Keratinocyte (primary cell): ENCODE data around the gene AJM1. TPM values are rescaled to one million over a fixed set of nuclear protein-coding genes. Genes with fewer than 3 reads are reported as not detected.

Source experiments
- DNase-seq: peaks from one replicate; pipeline ENCODE4 v3.0.0-alpha.2; 2011; ENCODE audit warnings: low read depth, missing footprints, low spot score
- FAIRE-seq: peaks from 2 replicates; lab custom pipeline; 2011; peaks lifted over from hg19 to GRCh38; lab: Jason Lieb, UNC
- H2AFZ ChIP-seq: 2 replicates; pipeline ENCODE4 v1.6.0; 2012; ENCODE audit warnings: low read length, control low read depth, inconsistent platforms; ENCODE audit not compliant: control insufficient read depth
- H3K27ac ChIP-seq: 2 replicates; pipeline ENCODE4 v1.5.1; 2011; ENCODE audit warnings: low read length; ENCODE audit not compliant: control insufficient read depth, insufficient read depth
- H3K27me3 ChIP-seq: 3 replicates; pipeline ENCODE4 v1.6.0; 2011; ENCODE audit warnings: low read length; ENCODE audit not compliant: control insufficient read depth, insufficient read depth; ENCODE audit errors: extremely low read depth
- H3K36me3 ChIP-seq, 2 experiments: 2 replicates in 1 of 2; 3 replicates in 1 of 2; pipeline ENCODE4 v1.5.1; 2011; ENCODE audit warnings: low read length in 2 of 2, mild to moderate bottlenecking in 1 of 2; ENCODE audit not compliant: control insufficient read depth in 2 of 2, insufficient read depth in 2 of 2; ENCODE audit errors: extremely low read depth in 1 of 2
- H3K4me1 ChIP-seq: 3 replicates; pipeline ENCODE4 v1.5.1; 2011; ENCODE audit warnings: low read length; ENCODE audit not compliant: control insufficient read depth, insufficient read depth; ENCODE audit errors: extremely low read depth
- H3K4me2 ChIP-seq: 3 replicates; pipeline ENCODE4 v1.6.0; 2011; ENCODE audit warnings: low read depth, low read length; ENCODE audit not compliant: control insufficient read depth, insufficient read depth; ENCODE audit errors: extremely low read depth
- H3K4me3 ChIP-seq, 3 experiments: fragments of 200-600 bp in 1 of 3; sonication (generic) in 1 of 3; 2 replicates in 2 of 3; 3 replicates in 1 of 3; pipeline ENCODE4 v1.5.1; 2011 to 2016; ENCODE audit warnings: low read length in 3 of 3, mild to moderate bottlenecking in 3 of 3, control low read depth in 2 of 3, inconsistent platforms in 1 of 3, low read depth in 1 of 3, mixed read lengths in 1 of 3, mixed run types in 1 of 3, moderate library complexity in 1 of 3; ENCODE audit not compliant: control insufficient read depth in 2 of 3, insufficient read depth in 2 of 3; ENCODE audit errors: extremely low read depth in 1 of 3
- H3K79me2 ChIP-seq: 2 replicates; pipeline ENCODE4 v1.6.0; 2012; ENCODE audit warnings: low read length; ENCODE audit not compliant: control insufficient read depth, insufficient read depth
- H3K9ac ChIP-seq: 3 replicates; pipeline ENCODE4 v1.6.0; 2011; ENCODE audit warnings: low read length; ENCODE audit not compliant: control insufficient read depth, insufficient read depth; ENCODE audit errors: extremely low read depth
- H3K9me1 ChIP-seq: 3 replicates; pipeline ENCODE4 v1.6.0; 2011; ENCODE audit warnings: low read length; ENCODE audit not compliant: control insufficient read depth, insufficient read depth; ENCODE audit errors: extremely low read depth
- H3K9me3 ChIP-seq: 2 replicates; pipeline ENCODE4 v1.5.1; 2012; ENCODE audit warnings: low read depth, low read length; ENCODE audit not compliant: control insufficient read depth
- H4K20me1 ChIP-seq: 3 replicates; pipeline ENCODE4 v1.6.0; 2011; ENCODE audit warnings: low read length; ENCODE audit not compliant: control insufficient read depth, insufficient read depth; ENCODE audit errors: extremely low read depth
- CTCF ChIP-seq, 3 experiments: IDR thresholded peaks in 1 of 3; conservative IDR thresholded peaks in 1 of 3; optimal IDR thresholded peaks in 1 of 3; 2 replicates in 2 of 3; 3 replicates in 1 of 3; pipeline versions ENCODE3 to v1.5.1; 2011; ENCODE audit warnings: low read length in 3 of 3, mild to moderate bottlenecking in 3 of 3, moderate library complexity in 2 of 3, control low read depth in 1 of 3, inconsistent platforms in 1 of 3; ENCODE audit not compliant: insufficient read depth in 2 of 3; ENCODE audit errors: extremely low read depth in 1 of 3
- EZH2 ChIP-seq: IDR thresholded peaks from one replicate; pipeline ENCODE4 v1.6.1; 2012; ENCODE audit warnings: inconsistent platforms, mild to moderate bottlenecking, low read length, moderate library complexity
- dilution Hi-C: fragments of 300-500 bp; cut with MboI; formaldehyde crosslinking; loops from one replicate; pipeline ENCODE4 v1.7.0; 2020; ENCODE audit warnings: low sequenced_read_pairs; ENCODE audit not compliant: extremely low pct_ligation_motif_present
- polyA plus RNA-seq, 5 experiments: library from polyadenylated mRNA; depleted of rRNA in 3 of 5; stranded (reverse) in 3 of 5; stranded (forward) in 1 of 5; unstranded in 1 of 5; fragments of >200 nt; gene quantifications; 1 replicate in 1 of 5; 2 replicates in 3 of 5; 3 replicates in 1 of 5; pipeline versions ENCODE4 v1.2.1 to v1.2.3, GENCODE V29; 2011 to 2012; ENCODE audit warnings: missing spikeins in 2 of 5, low read depth in 1 of 5, low replicate concordance in 1 of 5

Gene AJM1
- polyA plus RNA-seq, 1 donor (not counting 4 experiments of a cell fraction or from before 2014, with no cell fraction given) = 0.12 TPM

DNA sequence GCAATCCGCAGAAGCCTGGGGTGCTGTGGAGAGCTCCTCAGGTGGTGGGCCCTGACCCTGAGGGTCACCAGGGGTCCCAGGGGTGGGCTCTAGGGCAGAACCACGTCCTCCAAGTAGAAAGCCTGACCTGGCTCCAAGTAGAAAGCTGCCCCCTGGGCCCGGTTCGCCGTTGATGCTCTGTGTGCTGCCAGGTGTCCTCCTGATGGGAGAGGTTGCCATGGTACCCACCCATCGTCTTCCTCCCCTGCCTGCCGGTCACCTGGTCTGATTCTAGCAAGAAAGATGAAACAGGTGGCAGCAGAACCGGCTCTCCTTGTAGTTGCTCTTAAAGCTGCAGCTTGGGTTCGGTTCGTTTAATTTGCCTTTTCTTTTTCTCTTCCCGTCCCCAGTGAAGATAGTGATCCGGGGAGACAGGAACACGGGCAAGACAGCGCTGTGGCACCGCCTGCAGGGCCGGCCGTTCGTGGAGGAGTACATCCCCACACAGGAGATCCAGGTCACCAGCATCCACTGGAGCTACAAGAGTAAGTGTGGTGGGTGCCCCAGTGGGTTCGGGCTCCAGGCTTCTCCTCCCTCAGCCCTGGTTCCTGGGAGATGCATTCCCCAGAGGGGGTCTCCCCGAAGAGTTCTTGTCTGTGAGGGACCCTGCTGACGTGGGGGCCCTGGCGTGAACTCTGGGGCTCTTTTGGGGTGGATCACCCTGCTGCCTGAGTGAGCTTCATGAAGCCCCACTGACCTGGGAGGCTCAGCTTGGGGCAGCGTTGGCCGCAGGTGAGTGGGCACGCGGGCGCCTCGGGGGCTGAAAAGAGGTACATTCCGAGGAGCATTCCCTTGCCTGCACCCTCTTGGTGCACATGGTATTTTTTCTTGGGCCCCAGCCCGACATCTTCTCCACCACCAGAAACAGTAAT is 18.9 kb upstream of the AJM1 start:
- Histone ChIP-seq H2AFZ (no peak overlapping the region), H3K36me3 (peaks cover 14 to 21% of the 10 kb centered on the region in 2 experiments), H4K20me1 (no peaks in the 10 kb centered on the region), H3K79me2 (peaks cover 18% of the 10 kb centered on the region), H3K9me3 (no peaks in the 10 kb centered on the region), H3K4me3 (no peak overlapping the region), H3K9me1 (no peaks in the 10 kb centered on the region), H3K4me2 (no peak overlapping the region), H3K27me3 (no peaks in the 10 kb centered on the region), H3K4me1 (no peaks in the 10 kb centered on the region), H3K27ac (no peak overlapping the region), H3K9ac (no peak overlapping the region)
- TF ChIP-seq CTCF (optimal IDR thresholded peaks at IDR 0.05 in 1 of 3, IDR thresholded peaks at IDR 0.05 in 1 of 3, conservative IDR thresholded peaks at IDR 0.05 in 1 of 3; ENCODE audit: extremely low read depth in 1 of 3, insufficient read depth in 2 of 3, low read length in 3 of 3) = no peak
- TF ChIP-seq EZH2 = no peak
- dilution Hi-C loops = loop anchor here (25.0 kb wide), 1 partner anchor 114 kb away; the partner anchor contains the start of genes C8G and FBXW5
- FAIRE-seq (no peak), DNase-seq (no peak)

DNA sequence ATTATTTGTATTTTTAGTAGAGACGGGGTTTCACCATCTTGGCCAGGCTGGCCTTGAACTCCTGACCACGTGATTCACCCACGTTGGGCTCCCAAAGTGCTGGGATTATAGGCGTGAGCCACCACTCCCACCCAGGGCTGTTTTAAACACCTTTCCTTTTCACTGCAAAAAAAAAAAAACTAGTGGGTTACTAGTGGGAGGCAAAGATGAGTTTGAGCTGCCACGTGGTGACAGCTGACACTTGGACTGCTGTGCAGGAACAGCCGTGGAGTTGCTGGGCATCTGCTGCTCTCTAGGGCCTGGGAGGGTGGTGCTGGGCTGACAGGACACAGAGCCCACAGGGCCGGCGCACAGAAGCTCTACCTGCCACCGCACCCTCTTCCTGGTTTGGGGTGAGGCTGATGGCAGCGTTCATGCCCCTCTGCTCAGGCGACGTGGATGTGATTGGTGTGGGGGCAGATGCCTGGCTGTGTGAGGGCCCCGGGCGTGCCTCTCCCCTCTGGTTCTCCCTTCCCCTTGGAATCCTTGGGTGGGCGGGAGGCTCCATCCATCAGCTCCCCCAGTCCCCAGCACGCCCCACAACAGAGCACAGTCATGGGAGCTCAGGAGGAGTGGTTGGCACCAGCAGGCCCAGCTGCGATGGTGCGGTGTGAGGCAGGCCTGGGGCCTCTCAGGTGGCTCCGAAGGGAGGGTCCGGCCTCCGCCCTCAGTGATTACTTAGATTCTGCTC is 17.6 kb upstream of the AJM1 start:
- no peak for DNase-seq
- Histone ChIP-seq H3K27me3 (no peaks in the 10 kb centered on the region), H3K9ac (no peak overlapping the region), H3K4me2 (no peak overlapping the region), H3K4me3 (no peak overlapping the region), H3K4me1 (no peaks in the 10 kb centered on the region), H2AFZ (no peak overlapping the region), H3K36me3 (peaks cover 21% of the 10 kb centered on the region in 2 experiments), H3K9me3 (no peaks in the 10 kb centered on the region), H3K79me2 (peaks cover 15% of the 10 kb centered on the region), H3K27ac (no peak overlapping the region), H4K20me1 (no peaks in the 10 kb centered on the region), H3K9me1 (no peaks in the 10 kb centered on the region)
- dilution Hi-C loops = loop anchor here (25.0 kb wide), 1 partner anchor 113 kb away; the partner anchor contains the start of genes C8G and FBXW5
- no peak for FAIRE-seq
- TF ChIP-seq CTCF (optimal IDR thresholded peaks at IDR 0.05 in 1 of 3, IDR thresholded peaks at IDR 0.05 in 1 of 3, conservative IDR thresholded peaks at IDR 0.05 in 1 of 3; ENCODE audit: extremely low read depth in 1 of 3, insufficient read depth in 2 of 3, low read length in 3 of 3) (no peak), EZH2 (no peak)
